HK-2 (cell line): ENCODE results near the gene TEX13D.

ENCODE experiments used
- DNase-seq: peaks from one replicate; pipeline ENCODE4 v3.0.0-alpha.2; 2018; ENCODE audit not compliant: unreplicated experiment

The TEX13D gene

DNA sequence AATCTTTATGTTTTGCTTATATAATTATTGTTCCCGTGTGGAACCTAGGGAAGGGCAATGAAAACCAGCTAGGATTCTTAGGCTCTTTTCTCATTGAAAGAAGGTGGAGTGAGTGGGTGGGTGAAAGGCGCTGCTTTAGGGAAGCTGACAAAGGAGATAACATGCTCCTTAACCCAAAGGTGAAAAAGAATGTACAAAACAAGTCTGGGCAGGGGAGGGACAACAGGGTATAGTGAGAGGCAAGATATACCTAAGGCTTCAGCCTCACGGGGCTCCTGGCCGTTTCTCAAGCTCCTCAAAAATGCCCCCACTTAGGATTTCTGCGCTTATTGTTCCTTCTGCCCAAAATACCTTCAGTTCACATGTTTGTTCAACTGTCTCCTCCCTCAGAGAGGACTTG is 15.7 kb downstream of the TEX13D start:
- no peak for DNase-seq

DNA sequence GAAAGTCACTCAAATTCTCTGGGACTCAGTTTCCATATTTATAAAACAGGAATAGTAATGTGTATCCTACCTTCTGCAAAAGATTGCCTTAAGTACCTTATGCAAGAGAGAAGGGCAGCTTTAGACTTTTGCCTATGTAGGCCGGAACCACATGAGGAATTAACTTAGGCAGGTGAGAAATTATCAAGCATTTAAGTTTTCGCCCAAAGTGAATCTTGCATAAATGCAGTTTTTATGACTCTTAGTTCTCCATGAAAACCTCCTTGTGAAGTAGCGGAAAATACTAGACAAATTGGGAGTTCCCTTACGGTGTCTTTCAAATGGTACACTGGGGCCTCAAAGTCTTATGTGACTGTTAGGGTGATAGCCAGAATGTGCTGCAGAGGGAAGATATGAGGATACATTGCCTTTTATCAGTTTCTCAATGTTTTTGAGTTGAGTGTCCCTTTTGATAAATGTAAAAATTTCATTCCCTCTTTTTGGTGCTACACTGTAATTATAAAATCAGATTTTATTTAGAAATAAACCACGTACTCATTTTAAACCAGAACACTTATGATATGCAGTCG is 16.5 kb downstream of the TEX13D start:
- DNase-seq, result no peak

DNA sequence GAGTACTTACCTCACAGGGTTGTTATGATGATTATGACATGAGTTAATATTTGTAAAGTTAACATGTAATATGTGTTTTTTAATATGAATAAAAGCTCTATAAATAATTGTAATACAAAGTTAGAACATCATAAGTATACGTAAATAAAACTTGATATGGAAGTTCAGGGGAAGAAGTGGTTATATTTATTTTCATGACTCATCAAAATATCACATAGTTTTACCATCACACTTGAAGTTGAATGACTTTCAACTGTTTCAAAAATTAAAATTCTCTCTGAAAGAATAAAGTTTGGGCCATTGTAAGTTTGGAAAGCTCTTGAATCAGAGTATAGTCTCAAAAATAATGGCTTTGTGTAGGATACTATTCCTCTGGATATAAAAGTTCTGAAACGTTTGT is 22.2 kb downstream of the TEX13D start:
- no peak for DNase-seq

DNA sequence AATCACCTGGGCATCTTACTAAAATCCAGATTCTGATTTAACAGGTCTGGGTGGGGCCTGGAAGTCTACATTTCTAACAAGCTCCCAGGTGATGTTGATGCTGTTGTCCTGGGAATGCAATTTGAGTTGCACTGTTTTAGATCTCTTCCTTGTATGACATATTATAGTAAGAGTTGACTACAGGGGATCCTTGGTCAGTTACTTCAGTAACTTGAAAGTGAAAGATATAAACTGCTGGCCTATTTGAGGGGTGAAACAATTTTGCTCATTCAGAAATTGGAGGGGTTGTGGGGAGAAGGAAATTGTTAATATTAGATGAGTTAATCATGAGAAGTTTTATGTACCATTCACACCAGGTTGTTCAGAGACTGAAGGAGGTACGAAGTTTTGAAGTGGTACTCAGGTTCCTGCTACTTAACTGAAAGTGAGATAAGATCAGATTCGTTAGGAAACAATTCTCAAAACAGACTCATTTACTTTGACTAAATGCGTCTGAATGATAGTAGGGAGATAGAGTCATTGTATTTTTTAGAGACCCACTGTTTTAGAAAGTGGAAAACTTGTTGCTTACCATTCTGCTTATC is 26.4 kb downstream of the TEX13D start:
- no peak for DNase-seq

DNA sequence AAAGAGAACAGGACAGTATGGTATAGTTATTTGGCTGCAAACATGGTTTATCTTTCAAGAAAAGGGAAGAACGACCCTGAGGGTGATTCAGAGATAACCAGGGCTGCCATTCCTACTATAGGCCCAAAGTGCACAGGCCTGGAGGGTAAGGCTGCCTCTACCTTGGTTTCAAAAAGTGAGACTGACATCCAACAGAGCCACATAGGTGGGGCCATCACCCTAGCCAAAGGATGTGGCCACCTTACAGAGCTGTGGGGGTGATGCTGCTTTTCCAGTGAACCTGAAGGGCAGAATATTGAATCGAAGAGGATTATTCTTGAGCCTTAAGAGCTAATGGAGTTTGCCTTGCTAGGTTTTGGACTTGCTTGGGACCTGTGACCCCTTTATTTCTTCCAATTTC is 29.6 kb downstream of the TEX13D start:
- DNase-seq, result no peak

DNA sequence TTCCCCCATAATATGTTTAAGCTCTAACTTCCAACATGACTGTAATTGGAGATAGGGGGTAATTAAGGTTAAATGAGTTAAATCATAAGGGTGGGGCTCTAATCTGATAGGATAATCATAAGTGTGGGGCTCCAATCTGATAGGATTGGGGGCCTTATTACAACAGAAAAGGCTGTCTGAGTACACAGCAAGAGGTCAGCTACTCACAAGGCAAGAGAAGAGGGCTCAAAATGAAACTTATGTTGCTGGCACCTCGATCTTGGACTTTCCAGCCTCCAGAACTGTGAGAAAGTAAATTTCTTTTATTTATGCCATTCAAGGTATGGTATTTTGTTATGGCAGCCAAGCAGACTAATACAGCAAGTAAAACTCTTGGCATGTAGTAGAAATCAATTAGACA is 30.3 kb downstream of the TEX13D start:
- DNase-seq, result no peak

DNA sequence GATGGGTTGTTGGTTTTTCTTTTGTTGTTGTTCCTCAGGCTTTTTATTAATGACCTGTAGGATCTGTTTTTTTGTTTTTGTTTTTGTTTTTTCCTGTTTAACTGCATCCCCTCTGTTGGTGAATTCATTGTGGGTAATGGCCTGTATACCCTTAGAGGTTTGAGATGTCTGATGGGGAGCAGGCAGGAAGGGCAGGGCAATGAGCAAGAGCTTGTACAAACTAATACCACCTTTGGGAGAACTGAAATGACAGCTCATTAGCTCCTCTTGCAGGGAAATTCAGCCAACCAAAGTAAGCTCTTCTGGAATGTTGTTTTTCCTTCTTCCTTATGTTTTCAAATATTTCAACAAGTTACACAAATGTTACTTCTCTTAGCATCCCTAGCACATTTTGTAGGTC is 37.3 kb downstream of the TEX13D start:
- DNase-seq, result no peak

DNA sequence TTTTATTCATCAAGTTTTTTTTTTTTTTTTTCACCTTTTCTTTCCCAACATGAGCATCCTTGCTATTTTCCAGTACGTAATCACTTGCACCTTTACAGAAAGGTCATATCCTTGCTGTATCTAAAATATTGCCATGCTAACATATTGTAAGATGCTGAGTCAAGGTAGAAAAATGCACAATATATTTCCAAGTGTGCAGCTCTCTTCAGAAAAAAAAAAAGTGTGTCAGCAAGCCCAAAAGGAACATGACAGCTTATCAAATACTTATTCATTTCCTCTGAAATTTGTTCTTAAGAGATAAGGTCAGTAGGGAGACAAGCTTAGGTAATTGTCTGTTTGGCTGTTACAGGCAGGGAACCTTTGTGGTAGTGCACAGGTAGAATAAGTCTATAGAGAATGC is 40.9 kb downstream of the TEX13D start:
- no peak for DNase-seq

DNA sequence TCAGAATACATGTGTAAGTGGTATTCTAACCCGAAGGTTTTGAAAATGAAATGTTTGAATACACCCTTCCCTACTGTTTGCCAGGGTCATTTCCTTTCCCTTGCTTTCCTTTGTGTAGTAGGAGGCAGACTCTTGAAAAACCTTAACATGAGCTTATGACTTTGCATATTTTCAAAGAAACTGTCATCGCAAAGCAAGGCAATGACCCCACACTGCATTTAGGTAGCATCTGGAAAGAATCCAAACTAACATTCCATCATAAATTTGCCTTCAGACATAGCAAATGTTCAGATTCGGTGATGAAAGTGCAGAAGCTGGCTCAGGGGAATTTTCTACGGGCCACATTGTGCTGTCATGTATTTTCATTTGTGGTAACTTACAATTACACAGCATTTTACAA is 46.2 kb downstream of the TEX13D start:
- DNase-seq, result no peak

DNA sequence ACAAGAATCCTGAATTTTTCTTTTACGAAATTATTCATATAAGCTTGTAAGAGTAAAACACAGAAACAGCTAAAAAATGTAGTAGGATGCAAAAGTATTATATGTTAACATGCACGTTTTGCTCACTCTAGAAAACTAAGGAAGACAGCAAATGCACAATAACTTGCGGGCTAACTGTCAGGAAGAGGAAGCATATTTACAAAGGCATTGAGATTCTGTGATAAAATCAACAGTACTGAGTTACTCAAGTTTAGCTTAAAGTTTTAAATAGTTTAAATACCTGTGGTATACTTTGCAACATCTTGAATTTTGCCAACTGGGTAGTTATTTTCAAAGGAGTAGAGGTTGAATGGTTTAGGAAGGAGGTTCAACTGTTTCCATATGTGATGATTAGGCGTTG is 50.9 kb downstream of the TEX13D start:
- DNase-seq, result no peak

DNA sequence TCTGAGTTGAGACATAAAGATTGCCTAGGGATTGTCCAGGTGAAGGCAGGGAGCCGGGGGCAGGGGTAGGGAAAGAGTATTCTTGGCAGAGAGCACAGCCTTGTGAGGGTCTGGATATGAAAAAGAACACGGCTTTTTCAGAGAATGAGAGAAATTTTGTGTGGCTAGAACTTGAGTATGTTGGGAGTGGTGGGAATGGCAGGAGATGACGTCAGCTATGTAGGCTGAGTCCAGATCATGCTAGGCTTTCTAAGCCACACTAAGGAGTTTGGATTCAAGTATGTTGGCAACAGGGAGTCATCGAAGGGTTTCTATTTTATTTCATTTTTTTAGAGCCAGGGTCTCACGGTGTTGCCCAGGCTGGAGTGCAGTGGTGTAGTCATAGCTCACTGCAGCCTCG is 53.9 kb downstream of the TEX13D start:
- DNase-seq, result no peak
